Ramos (cell line): Measurements from ENCODE around the gene TTC16.

Source experiments
- in situ Hi-C: fragments of 300-500 bp; cut with MboI; formaldehyde crosslinking; loops from one replicate; pipeline ENCODE4 v1.14.3; 2022; ENCODE audit warnings: low sequenced_read_pairs; ENCODE audit not compliant: unreplicated experiment

The TTC16 gene

DNA sequence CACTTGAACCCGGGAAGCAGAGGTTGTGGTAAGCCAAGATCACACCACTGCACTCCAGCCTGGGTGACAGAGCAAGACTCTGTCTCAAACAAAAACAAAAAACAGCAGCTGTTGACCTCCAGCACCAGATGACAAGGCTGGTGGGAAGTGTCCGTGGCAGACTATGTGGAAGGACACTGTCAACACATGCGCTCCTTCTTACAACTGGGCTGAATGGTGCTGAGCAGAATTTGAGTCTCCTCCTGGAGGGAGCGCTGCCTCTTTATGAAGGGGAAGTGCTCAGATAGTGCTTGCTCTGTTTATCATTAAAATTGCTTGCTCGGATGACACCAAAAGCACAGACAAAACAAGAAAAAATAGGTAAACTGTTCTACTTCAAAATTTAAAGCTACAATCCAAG is 18.3 kb upstream of the TTC16 start:
- in situ Hi-C loops: no loop called here

DNA sequence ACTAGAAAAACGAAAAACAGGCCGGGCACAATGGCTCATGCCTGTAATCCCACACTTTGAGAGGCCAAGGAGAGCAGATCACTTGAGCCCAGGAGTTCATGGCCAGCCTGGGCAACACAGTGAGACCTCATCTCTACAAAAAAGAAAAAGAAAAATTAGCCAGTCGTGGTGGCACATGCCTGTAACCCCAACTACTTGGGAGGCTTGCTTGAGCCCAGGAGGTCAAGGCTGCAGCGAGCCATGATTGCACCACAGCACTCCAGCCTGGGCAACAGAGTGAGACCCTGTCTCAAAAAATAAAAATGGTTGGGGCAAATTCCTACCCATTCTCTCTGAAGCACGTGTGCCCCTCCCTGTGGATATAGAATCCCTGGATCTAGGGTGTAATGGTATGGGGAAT is 17.5 kb upstream of the TTC16 start:
- in situ Hi-C loops: no loop called here

DNA sequence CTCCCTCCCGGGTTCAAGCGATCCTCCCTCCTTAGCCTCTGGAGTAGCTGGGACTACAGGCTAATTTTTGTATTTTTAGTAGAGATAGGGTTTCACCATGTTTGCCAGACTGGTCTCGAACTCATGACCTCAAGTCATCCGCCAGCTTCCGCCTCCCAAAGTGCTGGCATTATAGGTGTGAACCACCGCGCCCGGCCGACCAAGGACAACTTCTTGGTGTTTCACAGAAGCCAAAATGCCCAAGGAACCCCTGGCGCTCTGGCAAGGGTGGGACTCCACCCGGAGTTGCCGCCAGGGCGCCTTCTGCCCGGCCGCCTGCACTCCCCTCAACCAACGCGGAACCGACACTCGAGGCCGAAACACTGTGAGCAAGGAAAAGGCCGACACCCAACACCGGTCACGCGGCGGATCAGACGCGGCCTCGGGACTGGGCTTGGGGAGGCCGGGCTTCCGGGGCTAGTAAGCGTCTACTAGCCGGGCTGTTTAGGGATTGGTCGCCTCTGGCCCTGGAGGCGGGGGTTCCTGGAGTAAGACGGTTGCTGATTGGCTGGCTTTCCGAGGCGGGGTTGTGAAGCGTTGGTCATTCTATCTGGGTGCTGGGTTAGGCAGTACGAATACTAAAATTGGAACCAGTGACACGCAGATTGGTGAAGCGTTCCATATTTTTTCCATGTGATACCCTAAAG is 16.8 kb upstream of the TTC16 start:
- in situ Hi-C loops: no loop called here

DNA sequence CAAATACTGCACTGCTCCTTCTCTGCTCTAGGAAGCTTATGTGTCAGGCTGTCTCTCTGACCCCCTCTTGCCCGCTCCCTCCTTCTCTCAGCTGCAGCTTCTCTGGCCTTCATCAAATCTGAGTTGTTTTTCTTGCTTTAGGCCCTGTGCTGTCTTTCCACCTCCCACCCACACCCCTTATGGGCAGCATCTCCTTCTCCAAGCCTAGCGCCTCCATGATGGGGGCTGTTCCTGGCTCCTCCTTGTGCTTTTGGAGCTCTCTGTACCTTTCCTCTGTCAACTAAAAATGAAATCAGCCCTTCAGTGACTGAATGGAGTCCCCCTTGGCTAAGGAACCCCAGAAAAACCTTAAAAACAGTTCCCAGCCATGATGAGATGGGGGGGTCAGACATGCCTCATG is 15.7 kb upstream of the TTC16 start:
- in situ Hi-C loops: no loop called here

DNA sequence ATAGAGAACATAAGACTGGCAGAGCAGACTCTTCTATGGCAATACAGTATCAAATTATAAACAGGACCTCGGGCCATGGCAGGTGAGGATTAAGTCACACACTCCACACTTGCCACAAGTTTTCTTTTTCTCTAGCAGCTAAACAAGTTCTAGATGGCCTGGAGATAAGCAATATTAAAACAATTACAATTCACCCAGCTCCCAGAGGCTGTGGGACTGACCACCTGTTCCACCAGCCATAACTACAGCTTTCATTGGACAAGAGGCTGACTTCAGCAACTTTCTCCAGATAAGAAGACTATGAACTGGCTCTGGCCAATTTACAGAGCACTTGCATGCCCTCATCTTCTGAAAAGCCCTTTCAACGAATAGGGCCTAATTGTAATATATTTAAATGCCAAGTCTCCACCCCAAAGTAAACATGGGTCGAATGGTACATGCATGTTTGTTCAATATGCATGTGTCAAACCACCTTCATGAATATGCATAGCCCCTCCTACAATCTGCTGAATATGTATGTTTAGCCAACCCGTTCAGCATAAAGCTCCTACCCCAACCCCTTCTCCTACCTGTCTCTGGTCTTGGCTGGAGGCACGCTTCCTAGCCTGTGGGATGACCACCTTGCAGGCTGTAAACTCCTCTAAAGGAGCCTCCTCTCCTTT is 15.2 kb upstream of the TTC16 start:
- in situ Hi-C loops: no loop called here

DNA sequence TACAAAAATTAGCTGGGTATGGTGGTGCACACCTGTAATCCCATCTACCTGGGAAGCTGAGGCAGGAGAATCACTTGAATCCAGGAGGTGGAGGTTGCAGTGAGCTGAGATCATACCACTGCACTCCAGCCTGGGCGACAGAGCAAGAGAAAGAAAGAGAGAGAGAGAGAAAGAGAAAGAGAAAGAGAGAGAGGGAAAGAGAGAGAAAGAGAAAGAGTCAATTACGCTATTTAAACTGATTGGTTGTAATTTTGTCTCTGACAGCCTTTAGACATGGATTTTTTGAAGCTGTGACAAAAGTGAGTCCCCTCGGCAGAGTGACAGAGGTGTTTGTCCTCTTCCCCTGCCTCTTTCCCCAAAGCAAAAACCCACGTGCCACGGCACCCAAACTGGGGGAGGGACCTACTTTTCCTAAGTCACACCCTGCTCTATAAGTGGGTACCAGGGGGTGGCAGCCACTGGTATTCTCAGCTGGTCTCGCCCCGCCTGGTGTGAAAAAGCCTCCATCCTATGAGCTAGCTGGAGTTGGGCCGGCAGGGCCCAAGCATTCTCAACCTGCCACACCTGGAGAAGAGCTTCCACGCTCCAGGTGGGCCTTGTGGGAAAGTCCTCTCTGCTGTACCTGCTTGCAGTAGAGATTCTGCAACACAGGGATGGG is 12.5 kb upstream of the TTC16 start:
- in situ Hi-C loops: no loop called here

DNA sequence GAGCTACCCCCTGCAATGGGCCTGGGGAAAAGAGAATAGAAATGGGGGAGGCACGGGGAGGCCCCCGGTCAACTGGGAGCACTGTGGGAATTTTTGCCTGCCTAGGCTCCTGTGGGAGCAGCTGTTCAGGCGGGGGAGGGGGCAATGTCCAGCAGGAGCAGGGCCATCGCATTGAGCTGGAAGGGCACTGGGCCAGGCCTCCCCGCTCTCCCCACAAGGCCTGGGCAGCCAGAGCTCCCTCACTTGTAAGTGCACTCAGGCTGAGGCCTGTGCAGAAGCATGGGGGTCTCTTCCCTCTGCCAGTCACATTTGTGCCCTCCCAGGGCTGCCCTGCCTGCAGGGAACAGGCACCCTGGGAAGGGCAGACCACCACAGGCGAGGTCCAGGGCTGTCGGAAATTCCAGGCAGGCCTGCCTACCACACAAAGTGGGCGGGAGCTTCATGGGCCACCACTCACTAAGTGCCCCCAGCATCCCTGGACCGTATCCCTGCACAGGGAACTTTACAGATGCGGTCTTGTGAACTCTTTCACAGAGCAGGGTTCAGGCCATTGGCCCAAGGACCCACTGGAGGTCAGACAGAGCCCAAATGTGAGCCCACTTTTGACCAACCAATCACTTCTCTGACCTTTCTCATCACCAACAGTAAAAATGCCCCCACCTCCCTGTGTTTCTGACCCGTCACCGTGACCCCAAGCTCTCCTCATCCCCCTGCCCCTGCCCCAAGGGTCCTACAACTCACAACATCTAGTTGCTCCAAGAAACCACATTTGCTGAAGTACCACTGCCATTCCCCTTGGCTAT is 10.1 kb upstream of the TTC16 start:
- in situ Hi-C loops: no loop called here

DNA sequence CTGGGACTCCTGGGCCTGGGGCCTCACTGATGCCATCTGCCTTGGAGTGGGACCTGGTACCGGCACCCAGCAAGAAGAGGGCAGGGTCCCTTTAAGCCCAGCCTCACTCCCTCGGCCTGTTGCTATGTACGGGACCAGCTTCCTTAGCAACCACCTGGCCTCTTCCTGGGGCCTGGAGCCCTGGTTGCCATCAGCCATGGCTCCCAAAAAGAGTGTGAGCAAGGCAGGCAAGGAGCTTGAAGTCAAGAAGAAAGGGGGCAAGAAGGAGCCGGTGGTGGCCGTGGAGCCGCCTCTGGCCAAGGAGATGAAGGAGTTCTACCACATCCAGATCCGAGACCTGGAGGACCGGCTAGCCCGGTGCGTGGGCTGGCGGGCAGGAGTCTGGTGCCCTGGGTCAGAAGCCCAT is 9.0 kb upstream of the TTC16 start, which contains the start of gene CFAP157:
Gene CFAP157, plus strand, starts transcription at position 153 of the 406 bp plus-strand sequence. Its CDS starts 44 bp downstream, at position 197.
- in situ Hi-C loops: no loop called here

DNA sequence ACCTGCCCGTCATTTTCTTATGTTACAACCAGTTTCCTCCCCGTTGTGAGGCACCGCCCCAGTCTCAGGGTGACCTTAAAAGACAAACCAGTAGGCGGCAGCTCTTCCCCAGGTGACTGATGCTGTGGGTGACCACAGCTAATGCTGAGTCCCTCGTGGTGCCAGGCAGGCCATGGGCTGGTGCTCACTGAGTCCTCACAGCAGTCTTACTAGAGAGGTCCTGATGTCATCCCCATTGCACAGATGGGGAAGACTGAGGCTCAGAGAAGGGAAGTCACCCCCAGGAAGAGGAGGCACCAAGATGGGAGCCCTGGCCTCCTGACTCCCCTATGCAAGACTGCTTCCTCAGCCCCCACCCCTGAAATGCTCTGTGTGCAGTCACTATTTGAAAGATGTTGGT is 8.1 kb upstream of the TTC16 start:
- in situ Hi-C loops: no loop called here

DNA sequence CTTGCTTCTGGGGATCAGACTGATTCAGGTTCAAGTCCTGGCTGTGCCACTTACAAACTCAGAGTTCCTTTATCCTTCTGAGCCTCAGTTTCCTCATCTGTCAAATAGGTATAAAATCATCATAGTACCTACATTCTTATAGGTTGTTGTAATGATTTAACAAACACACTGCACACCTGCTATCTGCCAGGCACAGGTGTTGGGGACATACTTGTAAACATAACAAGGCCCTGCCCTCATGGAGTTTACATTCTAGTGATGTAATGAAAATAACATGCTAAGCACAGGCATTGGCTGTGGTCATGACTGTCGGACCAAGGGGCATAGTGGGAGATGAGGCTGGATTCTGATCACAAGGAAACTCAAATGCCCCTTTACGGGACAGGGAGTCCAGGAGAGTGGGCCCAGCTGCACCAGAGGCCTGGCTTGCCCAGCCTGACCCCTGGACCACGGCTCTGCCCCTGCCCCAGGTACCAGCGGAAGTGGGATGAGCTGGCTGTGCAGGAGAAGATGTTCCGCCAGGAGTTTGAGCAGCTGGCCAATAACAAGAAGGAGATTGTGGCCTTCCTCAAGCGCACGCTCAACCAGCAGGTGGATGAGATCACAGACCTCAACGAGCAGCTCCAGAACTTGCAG is 6.8 kb upstream of the TTC16 start:
- in situ Hi-C loops: no loop called here

DNA sequence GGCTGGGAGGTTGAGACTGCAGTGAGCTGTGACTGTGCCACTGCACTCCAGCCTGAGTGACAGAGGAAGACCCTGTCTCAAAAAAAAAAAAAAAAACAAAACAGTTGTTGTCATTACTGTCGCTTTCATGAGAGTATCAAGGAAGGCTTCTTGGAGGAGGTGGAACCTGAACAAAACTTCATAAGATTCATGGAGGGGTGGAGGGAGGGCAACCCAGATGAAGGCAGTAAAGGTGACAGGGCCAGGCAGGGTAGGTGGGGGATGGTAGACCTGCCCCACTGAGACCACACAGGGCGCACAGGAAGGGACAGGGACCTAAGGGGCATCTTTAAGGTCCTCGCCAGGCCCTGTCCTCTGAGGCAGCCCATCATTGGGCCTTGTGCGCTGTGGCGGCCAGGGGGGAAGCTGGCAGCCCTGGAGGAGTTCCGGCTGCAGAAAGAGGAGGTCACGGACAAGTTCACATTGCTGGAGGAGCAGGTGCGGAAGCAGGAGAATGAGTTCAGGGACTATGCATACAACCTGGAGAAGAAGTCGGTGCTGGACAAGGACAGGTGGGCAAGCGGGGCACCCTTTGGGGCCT is 5.6 kb upstream of the TTC16 start:
- in situ Hi-C loops: no loop called here

DNA sequence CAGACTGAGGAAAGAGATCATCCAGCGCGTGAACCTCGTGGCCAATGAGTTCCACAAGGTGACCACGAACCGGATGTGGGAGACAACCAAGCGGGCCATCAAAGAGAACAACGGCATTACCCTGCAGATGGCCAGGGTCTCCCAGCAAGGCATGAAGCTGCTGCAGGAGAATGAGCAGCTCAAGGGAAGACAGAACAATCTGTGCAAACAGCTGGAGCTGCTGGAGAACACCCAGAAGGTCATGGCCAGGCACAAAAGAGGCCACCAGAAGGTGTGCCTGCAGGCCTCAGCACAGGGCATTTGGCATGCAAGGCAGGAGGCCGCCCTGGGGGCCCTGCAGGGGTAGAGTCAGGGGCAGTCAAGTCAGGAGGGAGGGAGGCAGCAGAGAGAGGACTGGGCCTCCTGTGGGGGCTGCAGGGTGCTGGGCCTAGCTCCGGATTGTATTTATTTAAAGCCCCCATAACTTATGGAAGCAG is 4.6 kb upstream of the TTC16 start:
- in situ Hi-C loops: no loop called here

DNA sequence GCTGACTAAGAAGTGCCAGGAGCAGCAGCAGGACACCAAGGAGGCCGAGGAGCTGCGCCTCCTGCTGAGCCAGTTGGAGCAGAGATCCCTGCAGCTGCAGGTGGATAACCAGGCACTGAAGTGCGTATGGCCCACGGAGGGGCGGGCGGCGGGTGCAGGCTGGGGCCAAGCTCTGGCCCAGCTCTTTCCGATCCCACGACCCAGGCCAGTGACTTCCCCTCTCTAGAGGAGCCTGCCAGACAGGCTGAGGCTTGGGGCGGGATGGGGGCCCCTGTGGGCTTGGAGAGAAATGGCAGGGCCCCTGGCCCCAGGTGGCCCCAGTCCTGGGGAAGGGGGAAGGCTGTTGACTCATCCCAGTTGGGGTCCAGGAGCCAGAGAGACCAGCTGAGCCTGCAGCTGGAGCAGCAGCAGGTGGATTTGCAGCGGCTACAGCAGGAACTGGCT is 4.0 kb upstream of the TTC16 start:
- in situ Hi-C loops: no loop called here

DNA sequence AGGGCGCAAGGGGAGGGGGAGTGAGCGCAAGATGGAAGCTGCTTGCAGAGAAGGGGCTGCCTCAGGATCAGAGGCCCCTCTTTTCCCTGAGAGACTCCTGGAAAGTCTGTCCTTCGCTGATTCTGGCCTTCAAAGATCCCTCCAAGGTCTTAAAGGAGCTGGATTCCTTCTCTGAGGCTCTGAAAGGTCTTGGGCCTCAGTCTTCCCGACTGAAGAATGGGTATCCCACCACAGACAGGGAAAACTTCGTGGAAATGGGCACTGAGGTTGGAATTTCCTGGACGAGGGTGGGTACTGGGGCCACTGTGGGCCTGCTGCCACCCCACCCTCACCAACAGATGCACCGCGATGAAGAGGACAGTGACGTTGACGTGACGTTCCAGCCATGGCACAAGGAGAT is 3.5 kb upstream of the TTC16 start:
- in situ Hi-C loops: no loop called here

DNA sequence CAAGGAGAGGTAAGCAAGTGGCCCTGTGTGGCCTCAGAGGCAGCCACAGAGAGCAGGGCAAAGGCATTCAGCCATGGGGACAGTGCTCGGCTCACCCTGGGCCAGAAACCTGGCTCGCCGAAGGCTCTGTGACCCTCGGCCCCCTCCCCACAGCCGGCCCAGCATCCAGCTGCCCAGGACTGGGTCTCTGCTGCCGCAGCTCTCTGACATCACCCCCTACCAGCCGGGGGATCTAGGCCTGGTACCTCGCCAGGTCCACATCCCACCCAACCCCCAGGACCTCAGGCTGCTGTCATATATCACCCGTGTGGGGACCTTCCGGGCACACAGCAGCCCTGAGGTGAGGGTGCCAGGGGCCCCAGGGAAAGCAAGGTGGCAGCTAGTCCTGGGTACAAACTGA is 3.0 kb upstream of the TTC16 start:
- in situ Hi-C loops: no loop called here

DNA sequence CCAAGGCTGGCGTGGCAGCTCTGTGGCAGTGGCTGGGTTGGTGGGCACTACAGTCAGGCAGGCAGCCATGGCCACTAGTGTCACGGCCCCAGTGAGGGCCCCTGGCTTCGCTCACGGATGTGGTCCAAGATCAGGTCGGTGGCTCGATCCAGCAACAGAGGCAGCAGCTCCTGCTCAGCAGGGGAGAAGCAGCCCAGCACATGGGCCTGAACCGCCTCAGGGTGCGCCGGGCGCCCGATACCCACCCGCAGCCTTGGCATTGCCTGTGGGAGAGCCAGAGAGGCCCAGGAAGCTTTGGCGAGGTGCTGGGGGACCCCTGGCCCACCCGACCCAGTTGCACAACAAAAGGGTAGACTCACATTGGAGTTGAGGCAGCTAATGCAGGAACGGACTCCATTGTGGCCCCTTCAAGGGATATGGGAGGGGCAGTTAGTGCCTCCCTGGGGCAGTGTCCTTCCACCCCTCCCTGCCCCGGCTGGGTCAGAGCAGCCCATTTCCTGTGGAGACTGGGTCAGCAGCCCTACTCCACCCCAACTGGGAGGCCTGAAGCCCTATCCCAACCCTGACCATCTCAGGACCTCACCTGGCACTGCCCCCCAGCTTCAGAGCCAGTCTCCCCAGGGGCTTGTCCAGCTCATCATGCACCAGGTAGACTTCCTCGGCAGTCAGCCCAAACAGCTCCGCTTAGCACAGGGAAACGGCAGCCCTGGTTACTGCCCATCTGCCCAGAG is 1.7 kb upstream of the TTC16 start:
- in situ Hi-C loops: no loop called here

DNA sequence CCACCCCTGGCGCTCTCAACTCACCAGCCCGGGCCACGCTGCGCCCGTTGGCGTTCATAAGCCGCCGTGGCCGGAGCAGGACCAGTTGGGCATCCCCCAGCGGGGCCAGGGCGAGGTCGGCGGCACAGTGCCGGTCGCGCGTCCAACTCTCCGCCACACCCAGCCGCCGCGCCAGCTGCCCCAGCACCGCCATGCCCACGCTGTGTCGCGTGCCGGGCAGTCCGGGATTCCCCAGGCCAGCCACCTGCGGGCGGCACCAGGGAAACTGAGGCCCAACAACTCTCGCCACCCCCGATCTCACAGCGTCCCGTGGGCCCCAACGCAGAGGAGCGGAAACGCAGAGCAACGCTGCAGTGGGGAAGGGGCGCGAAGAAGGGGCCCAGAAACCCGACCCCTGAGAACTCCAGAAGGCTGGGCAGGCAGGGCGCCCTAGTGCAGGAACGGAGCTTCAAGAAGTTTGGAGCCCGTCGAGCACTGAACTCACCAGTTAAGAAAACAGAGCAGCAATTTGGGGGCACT is 869 bp upstream of the TTC16 start:
- in situ Hi-C loops: no loop called here

DNA sequence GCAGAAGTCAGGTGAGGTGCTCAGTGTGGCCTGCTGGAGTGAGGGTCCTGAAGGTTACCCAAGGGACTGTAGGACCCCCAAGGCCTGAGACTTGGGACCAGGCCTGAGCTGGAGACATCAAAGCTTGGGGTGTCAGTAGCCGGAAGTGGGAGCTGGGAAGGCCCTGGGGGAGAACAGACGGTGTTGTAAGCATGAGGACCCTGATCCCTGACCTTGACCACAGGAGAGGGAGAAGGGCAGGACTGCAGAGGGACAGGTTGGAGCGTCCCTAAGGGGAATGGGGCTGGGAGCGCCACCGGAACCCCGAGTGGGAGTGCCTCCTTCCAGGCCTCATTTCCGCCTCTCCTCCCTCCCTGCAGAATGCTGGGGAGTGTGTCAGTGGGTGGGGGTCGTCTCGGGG is 533 bp downstream of the TTC16 start:
- in situ Hi-C loops: no loop called here

DNA sequence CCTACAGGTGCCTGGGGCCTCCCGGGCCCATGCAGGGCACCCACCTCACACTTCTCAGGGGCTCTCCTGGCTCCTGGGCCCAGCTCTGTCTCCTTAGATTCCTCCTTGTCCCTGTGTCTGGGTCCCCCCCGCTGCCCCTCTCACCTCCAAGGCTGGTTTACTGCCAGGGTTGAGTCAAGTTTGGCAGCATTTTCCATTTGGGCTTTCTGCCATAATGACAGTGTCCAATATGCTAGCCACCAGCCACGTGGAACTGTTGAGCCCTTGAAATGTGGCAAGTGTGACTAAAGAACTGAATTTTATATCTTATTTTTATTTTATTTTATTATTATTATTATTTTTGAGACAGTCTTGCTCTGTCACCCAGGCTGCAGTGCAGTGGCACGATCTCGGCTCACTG is 1.9 kb downstream of the TTC16 start:
- in situ Hi-C loops: no loop called here
